ENCODE measurements around the gene ACE. TPM values are rescaled to one million over a fixed set of nuclear protein-coding genes. Genes with fewer than 3 reads are reported as not detected.

ACE gene
- total RNA-seq, 1 experiment from 2014 or later = 7.6 TPM

GRCh38 chr17:63535640-63536039 is 58.8 kb downstream of the ACE start:
- DNase-seq (ENCODE audit: low spot score) = no peak

GRCh38 chr17:63537001-63537400 is 60.1 kb downstream of the ACE start:
- DNase-seq (ENCODE audit: low spot score) = no peak

GRCh38 chr17:63537991-63538692 is 61.3 kb downstream of the ACE start:
- DNase-seq (ENCODE audit: low spot score) = no peak

GRCh38 chr17:63538693-63539595 is 62.1 kb downstream of the ACE start:
- DNase-seq (ENCODE audit: low spot score) = no peak

GRCh38 chr17:63540590-63540989 is 63.7 kb downstream of the ACE start:
- DNase-seq (ENCODE audit: low spot score) = no peak

- DNase-seq (ENCODE audit: low spot score) = no peak
These were observed 65.3 kb downstream of the ACE start for GRCh38 chr17:63542218-63542545.

GRCh38 chr17:63542942-63543821 is 66.3 kb downstream of the ACE start:
- DNase-seq (ENCODE audit: low spot score) = no peak

GRCh38 chr17:63543822-63544420 is 67.1 kb downstream of the ACE start:
- no peak for DNase-seq (ENCODE audit: low spot score)

- no peak for DNase-seq (ENCODE audit: low spot score)
These were observed 67.8 kb downstream of the ACE start for GRCh38 chr17:63544467-63545301.

- DNase-seq (ENCODE audit: low spot score) = no peak
These were observed 69.6 kb downstream of the ACE start for GRCh38 chr17:63546308-63547082.

- no peak for DNase-seq (ENCODE audit: low spot score)
These were observed 70.2 kb downstream of the ACE start for GRCh38 chr17:63547083-63547523.

Other genes with a start within 250 kb of the ACE start
- gene CYB561, start 30.8 kb upstream of the ACE start, total RNA-seq (2014; rRNA removed; shearing (Covaris generic)) = 26.6 and 33.0 TPM in 2 replicates
- not detected in 2 replicates for gene KCNH6, start 46.3 kb downstream of the ACE start, total RNA-seq (2014; rRNA removed; shearing (Covaris generic))
- 37.3 and 47.4 TPM in 2 replicates for gene DCAF7, start 73.4 kb downstream of the ACE start, total RNA-seq (2014; rRNA removed; shearing (Covaris generic))
- 37.1 and 37.4 TPM in 2 replicates for gene TACO1, start 123.8 kb downstream of the ACE start, total RNA-seq (2014; rRNA removed; shearing (Covaris generic))
- 31.5 and 39.5 TPM in 2 replicates for gene MAP3K3, start 145.4 kb downstream of the ACE start, total RNA-seq (2014; rRNA removed; shearing (Covaris generic))
- 43.2 and 75.7 TPM in 2 replicates for gene LIMD2, start 223.1 kb downstream of the ACE start, total RNA-seq (2014; rRNA removed; shearing (Covaris generic))

Measured in A172 (cell line).